GM18498 (cell line): Measurements from ENCODE around the gene MAPK1.
"Not testable (repeated sequence)": the region's sequence is repeated elsewhere in the genome, so short reads cannot be mapped to it uniquely, and the experiment has no call there.

ENCODE experiments used
- ATAC-seq: cut with Tn5 transposase; IDR thresholded peaks from one replicate; pipeline ENCODE4 v1.9.1; 2021; ENCODE audit warnings: mild to moderate bottlenecking, moderate library complexity; ENCODE audit not compliant: unreplicated experiment

MAPK1 gene

DNA sequence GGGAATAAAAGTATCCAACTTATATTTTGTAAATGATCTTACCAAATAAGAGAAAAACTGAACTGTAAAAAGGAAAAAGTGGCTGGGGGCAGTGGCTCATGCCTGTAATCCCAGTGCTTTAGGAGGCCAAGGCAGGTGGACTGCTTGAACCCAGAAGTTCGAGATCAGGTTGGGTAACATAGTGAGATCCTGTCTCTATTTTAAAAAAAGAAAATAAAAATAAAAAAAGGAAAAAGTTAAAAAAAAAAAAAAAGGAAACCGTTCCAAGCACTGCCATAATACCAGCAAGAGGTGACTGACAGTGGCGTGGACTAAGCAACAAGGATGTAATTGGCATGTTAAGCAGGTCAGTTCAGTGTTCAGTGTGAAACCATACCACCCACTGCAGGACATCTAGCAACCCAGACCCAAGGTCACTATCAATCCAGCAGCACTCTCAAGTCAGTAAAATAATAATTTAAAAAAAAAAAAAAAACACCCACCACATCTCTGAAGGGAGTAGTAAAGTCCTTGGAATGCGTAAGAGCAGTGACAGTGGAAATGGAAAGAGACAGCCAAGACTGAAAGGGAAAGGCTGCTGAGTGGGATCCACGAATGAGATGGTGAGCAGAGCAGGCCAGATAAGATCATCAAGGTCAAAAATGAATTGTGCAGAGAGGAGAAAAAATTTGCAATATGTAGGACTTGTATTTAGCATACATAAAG, 43.6 kb downstream of the MAPK1 start:
- no peak for ATAC-seq

GRCh38 chr22:21819183-21819770, 48.2 kb downstream of the MAPK1 start:
- no peak for ATAC-seq

DNA sequence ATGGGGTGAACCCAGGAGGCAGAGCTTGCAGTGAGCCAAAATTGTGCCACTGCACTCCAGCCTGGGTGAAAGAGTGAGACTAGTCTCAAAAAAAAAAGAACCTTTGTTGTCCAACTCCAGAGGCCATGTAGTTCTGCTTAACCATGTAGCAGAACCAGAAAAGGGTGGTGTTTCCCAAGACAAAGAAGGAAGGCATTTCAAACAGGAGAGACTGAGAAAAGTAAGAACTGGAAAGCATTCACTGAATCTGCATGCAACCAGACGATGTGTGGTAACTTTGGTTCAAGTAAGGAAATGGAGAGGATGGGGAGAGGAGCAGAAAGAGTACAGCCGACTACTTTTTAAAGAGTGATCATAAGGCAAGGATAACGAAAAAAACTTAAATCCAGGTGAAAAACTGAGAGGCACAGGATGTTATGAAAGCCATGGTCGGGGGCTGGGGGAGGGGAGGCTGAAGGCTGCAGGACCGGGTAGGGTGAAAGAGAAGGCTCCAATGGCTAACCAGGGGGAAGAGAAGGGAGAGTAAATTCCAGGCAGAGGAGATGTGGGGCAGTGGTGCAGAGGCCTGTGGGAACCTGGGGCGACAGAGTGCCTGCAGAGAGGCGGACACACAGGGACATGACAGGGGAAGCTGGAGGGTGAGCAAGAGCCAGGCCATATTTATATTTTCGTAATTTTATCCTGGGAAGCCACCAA, 48.8 kb downstream of the MAPK1 start:
- no peak for ATAC-seq

DNA sequence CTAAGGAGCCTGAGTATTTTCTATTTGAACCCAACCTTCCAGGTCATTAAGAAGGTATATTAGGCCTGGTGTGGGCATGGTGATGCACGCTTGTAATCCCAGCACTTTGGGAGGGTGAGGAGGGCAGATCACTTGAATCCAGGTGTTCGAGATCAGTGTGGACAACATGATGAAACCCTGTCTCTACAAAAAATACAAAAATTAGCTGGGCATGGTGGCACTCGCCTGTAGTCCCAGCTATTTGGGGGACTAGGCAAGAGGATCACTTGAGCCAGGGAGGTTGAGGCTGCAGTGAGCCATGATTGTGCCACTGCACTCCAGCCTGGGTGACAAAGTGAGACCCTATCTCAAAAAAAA, 50.0 kb downstream of the MAPK1 start:
- not testable (repeated sequence) for ATAC-seq

DNA sequence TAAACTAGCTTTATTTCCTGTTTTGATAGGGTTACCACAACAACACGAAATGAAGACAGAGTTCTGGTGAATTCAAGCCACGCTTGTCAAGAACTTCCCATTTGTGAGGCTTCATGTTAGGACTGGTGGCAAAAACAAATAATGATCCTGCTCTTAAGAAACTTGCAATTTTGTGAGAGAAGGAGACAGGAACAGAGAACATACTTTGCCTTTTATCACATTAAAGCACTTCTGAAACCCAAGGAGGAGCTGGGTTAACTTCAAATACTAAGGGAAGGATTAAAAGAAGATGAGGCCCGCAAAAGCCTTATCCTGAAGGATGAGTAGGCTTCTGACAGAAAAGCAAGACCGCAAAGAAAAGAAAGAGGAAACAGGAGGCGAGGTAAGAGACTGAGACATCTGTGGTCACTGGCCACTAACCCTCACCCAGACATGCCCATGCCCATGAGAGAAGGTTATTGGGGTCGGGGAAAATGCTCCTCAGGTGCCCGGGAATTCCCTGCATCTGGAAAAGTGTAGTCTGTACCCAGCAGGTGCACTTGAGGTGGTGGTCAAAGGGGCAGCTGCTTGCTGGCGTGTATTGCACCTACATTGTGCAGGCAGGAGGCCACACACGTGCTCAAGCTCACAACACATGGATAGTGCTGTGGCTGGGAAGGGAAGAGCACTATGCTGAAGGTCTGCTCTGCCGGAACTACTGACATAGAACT, 50.5 kb downstream of the MAPK1 start:
- ATAC-seq, result peak; percentile 65

DNA sequence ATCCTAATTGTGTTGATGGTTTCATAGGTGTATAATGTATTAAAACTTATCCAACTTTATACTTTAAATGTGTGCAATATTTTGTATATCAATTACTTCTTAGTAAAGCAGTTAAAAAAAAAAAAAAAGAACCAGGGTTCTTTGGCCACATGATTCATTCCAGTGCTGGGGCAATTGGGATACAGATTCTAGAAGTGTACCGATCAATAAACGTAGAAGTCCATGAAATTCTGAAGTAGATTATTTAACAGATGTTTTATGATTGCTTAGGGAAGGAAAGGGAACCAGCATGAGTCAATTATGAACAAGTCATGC, 51.0 kb downstream of the MAPK1 start:
- no peak for ATAC-seq

- no peak for ATAC-seq
These were observed 51.5 kb downstream of the MAPK1 start for GRCh38 chr22:21815958-21816357.

DNA sequence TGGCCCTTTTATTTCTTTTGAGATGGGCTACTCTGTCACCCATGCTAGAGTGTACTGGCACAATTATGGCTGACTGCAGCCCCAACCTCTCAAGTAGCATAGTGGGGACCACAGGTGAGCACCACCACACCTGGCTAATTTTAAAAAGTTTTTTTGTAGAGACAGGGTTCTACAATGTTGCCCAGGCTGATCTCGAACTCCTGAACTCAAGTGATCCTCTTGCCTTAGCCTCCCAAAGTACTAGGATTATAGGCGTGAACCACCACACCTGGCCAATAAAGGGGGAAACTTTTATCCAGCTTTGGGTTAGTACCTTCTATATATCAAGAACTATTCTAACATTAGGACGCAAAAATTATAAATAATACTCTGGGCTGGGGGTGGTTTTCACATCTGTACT, 52.1 kb downstream of the MAPK1 start:
- ATAC-seq, result no peak

GRCh38 chr22:21811982-21812381, 55.5 kb downstream of the MAPK1 start:
- ATAC-seq, result no peak

DNA sequence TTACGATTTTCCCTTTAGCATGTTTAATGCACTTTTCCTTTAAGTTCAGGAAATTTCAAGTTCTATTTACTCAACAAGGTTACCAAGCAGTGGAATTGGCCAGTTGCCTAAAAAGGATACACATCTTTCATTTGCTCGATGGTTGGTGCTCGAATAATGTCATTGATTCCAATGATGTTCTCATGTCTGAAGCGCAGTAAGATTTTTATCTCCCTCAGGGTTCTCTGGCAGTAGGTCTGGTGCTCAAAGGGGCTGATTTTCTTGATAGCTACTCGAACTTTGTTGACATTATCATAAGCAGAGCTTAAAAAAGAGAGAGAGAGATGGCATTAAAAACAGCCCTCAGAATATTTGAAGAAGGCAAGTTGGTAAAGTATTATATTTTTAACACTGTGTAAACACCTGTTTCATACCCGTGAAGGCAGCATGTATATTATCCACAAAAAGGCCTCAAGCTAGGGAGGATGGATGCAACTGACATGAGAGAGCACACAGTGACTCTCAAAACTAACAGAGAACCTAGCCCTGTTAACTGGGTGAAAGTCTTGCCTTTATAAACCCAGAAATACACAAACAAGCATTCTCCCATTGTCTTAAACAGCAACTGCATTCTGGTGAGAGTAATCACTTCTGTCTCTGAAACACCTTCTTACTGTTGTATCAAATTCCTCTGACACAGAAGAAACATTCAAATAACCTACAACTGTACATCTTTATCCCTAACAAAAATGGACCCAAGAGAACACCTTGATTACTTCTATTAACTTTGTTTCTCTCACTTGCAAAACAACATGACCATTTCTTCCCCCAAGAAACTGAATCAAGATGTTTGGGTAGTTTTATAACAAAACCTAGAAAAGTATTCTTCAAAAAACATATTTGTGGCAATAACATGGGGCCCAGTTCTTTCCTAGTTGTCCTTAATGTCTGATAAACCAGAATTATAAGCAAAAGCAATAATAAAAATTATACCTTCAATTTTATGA, 59.6 kb downstream of the MAPK1 start:
- no peak for ATAC-seq

DNA sequence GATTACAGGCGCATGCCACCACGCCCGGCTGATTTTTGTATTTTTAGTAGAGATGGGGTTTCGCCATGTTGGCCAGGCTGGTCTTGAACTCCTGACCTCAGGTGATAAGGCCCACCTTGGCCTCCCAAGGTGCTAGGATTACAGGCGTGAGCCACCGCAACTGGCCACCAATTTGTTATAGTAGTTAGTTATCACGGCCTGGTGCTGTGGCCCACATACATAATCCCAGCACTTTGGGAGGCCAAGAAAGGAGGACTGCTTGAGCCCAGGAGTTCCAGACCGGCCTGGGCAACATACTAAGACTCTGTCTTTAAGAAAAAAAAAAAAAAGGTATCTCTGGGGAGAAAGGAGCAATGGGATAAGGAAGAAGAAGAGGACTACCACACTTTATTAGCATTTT, 62.1 kb downstream of the MAPK1 start:
- ATAC-seq, result not testable (repeated sequence)

DNA sequence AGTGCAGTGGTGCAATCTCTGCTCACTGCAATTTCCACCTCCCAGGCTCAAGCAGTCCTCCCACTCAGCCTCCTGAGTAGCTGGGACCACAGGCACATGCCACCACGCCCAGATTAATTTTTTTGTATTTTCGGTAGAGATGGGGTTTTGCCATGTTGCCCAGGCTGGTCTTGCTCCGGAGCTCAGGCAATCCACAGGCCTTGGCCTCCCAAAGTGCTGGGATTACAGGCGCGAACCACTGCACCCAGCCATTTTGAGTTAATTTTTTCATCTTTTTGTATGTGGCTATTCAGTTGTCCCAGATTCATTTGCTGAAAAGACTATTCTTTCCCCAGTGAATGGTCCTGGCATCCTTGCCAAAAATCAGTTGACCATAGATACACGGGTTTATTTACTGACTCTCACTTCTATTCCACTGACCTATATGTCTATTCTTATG, 63.6 kb downstream of the MAPK1 start:
- ATAC-seq, result no peak

GRCh38 chr22:21802673-21803072, 64.8 kb downstream of the MAPK1 start:
- no peak for ATAC-seq

DNA sequence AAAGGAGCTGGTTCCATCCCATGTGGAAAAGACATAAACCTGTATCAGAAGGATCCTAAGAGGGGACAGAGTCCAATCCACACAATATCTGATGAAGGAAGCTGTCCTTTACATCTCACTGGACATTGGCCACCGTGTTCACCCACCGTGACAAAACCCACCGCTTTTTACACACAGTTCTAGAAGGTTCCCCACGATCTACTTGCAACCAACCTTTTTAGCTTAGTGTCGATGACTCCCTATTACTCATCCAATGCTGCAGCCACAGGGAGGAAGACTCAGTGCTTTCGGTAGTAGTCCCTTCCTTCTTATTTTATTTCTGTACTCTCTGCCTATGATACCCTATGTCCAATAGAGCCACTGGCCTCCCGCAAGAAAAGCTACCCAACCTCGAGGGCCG, 65.4 kb downstream of the MAPK1 start:
- no peak for ATAC-seq

- ATAC-seq, result not testable (repeated sequence)
These were observed 66.2 kb downstream of the MAPK1 start for GRCh38 chr22:21801304-21801644.

DNA sequence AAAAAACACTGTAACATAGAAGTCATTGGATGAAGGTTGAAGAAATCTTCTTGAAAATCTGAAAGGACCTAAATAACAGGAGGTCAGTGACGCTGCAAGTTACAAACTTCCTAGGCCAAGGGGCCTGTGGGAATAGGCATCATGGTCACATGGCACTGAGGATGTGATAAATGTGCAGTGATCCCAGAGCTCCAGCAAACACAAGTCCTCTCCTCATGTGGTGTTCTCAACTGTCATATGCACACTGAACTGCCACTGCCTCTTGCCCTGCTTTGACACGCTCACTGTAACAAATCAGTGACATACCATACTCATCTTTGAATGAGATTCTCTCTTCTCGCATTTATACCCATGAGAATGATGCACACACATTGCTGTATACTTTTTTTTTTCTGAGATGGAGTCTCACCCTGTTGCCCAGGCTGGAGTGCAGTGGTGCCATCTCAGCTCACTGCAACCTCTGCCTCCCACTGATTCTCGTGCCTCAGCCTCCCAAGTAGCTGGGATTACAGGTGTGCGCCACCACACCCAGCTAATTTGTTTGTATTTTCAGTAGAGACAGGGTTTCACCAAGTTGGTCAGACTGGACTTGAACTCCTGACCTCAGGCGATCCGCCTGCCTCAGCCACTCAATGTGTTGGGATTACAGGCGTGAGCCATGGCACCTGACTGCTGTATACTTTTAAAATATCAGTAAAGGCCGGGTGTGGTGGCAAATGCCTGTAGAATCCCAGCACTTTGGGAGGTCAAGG, 66.7 kb downstream of the MAPK1 start:
- no peak for ATAC-seq

DNA sequence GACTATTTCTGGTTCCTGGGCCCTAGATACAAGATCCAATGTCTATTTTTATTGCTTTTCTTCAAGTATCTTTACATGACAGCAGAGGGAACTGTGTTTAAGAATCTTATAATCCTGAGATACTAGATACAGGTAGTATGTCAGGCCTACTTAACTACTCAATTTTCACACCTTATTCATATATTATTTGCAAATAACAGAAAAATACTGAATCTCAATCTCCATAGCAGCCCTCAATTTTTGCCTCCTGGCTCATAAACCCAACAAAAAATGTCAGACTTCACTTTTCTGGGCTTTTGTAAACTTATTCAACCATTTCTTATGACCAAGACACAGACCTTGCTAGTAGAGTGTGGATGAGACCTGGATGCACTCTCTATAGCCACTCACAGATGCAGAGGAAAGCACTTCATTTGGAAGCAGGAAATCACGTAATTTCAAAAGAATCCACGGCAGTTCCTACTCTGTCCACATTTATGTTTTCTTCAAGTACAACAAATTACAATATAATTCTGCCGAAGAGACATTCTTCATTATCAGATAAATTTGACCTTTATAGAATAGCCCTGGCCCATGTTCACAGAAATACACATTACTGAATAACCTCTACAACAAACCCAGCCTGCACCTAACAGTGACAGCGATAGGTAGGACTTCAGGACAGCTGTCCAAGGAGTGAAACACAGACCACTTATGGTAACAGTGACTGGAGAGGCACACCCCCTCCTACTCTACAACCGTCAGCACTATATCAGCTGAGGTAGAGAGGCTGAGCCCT, 69.8 kb downstream of the MAPK1 start:
- no peak for ATAC-seq

- ATAC-seq, result no peak
These were observed 70.6 kb downstream of the MAPK1 start for GRCh38 chr22:21796863-21797262.

GRCh38 chr22:21796231-21796630, 71.2 kb downstream of the MAPK1 start:
- ATAC-seq, result no peak
